ENCODE results near the gene DPY19L3.

DPY19L3 gene, protein sequence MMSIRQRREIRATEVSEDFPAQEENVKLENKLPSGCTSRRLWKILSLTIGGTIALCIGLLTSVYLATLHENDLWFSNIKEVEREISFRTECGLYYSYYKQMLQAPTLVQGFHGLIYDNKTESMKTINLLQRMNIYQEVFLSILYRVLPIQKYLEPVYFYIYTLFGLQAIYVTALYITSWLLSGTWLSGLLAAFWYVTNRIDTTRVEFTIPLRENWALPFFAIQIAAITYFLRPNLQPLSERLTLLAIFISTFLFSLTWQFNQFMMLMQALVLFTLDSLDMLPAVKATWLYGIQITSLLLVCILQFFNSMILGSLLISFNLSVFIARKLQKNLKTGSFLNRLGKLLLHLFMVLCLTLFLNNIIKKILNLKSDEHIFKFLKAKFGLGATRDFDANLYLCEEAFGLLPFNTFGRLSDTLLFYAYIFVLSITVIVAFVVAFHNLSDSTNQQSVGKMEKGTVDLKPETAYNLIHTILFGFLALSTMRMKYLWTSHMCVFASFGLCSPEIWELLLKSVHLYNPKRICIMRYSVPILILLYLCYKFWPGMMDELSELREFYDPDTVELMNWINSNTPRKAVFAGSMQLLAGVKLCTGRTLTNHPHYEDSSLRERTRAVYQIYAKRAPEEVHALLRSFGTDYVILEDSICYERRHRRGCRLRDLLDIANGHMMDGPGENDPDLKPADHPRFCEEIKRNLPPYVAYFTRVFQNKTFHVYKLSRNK

DNA sequence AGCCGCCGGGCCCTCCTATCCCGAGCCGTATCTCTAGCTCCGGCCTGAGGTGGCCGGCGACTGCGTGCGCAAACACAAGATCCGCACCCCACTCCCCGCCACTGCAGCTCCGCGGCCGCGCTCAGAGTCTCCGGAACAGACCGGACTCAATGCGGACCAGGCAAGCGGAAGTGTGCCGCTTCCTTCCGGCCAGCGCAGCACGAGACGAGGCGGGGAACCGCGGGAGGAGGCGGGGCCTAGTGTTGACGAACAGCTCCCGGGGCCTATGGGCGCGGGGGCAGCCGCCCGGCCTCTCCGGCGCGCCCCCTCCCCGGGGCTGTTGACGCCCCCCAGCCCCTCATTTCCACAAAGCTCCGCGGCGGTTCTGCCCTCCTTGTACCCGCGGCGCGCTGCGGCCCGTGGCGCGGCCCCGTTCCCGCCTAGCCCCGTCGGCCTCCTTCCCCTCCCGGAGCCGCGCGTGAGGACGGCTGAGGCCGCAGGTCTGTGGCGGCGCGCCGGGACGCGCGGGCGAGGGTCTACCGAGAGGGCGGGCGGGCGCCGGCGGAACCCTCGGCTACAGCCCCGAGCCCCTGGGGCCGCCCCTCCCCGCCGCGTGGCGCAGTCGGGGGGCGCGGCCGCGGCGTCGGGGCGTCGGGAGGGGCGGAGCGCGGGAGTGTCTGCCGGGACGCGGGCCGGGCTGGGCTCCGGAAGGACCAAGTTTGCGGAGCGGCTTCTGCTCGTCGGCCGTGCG lies at the start of gene DPY19L3:
DPY19L3 (plus strand) TSS at position 340 of the 730 bp plus-strand sequence. CDS start 2,484 bp downstream, outside the sequence.
- H3K27ac ChIP-seq, result peak within 1 kb of the TSS; percentile 98
- TF ChIP-seq ZFX (IDR thresholded peaks at IDR 0.05), result peak; percentile 70; the same call in 1 of the 2 replicates
- TF ChIP-seq, protein P1, sequence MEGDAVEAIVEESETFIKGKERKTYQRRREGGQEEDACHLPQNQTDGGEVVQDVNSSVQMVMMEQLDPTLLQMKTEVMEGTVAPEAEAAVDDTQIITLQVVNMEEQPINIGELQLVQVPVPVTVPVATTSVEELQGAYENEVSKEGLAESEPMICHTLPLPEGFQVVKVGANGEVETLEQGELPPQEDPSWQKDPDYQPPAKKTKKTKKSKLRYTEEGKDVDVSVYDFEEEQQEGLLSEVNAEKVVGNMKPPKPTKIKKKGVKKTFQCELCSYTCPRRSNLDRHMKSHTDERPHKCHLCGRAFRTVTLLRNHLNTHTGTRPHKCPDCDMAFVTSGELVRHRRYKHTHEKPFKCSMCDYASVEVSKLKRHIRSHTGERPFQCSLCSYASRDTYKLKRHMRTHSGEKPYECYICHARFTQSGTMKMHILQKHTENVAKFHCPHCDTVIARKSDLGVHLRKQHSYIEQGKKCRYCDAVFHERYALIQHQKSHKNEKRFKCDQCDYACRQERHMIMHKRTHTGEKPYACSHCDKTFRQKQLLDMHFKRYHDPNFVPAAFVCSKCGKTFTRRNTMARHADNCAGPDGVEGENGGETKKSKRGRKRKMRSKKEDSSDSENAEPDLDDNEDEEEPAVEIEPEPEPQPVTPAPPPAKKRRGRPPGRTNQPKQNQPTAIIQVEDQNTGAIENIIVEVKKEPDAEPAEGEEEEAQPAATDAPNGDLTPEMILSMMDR (conservative IDR thresholded peaks at IDR 0.05), result no peak

DNA sequence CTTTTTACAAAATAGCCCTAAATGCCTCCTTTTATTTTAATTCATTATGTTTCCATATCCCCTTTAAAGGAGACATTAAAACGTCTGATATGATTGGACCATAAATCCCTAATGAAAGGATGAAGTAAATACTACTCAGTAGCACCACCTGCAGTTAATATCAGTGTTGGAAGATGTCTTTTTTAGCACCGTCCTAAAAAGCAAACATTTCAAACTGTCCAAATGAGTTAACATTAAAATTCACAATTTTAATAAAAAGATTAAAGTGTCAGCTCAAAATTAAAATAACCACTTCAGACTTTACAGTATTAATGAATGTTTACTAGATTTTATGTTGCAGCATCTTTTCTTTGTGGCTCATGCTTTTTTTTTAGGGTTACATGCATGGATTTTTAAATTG lies 47.9 kb upstream of the DPY19L3 start:
- TF ChIP-seq ZFX (IDR thresholded peaks at IDR 0.05), result no peak
- TF ChIP-seq, protein P1 (conservative IDR thresholded peaks at IDR 0.05), result peak; percentile 57
- no peak overlapping the region for H3K27ac ChIP-seq

DNA sequence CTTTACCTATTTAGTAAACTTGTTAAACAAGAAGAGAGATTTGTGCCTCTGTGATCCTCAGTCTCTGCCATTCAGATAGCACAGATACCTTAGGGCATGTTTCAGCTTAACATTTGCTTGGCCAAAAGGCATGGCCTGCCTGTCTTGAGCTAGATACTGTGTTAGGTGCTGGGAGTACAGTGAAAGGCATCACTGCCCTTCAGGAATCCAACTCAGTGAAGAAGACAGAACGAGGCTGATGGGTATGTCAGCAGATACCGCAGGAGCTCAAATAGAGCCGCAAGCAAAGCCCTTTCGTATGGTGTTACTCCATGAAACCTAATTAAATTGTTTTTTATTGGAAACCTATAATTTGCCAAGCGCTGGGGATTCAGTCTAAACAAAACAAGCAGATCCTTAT lies 47.2 kb upstream of the DPY19L3 start:
- H3K27ac ChIP-seq, result no peak overlapping the region
- no peak for TF ChIP-seq ZFX (IDR thresholded peaks at IDR 0.05)
- TF ChIP-seq, protein P1 (conservative IDR thresholded peaks at IDR 0.05), result no peak

DNA sequence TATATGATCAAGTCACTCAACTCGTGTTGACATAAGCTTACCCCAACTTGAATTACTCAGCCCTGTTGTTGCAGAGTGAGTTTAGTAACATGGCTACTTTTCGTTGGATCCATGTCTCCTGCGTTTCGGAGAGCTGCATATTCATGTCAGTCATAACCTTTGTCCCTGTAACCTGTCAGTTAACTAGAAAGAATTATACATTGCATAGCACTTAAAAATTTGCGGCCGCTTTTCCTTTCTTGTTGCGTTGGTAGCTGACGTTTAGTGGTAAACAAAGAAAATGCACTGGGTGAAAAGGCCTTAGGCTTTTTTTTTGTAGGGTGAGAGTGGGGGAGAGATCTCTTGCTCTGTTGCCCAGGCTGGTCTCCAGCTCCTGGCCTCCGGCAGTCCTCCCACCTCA lies 46.0 kb upstream of the DPY19L3 start:
- TF ChIP-seq, protein P1 (conservative IDR thresholded peaks at IDR 0.05), result no peak
- no peak for TF ChIP-seq ZFX (IDR thresholded peaks at IDR 0.05)

DNA sequence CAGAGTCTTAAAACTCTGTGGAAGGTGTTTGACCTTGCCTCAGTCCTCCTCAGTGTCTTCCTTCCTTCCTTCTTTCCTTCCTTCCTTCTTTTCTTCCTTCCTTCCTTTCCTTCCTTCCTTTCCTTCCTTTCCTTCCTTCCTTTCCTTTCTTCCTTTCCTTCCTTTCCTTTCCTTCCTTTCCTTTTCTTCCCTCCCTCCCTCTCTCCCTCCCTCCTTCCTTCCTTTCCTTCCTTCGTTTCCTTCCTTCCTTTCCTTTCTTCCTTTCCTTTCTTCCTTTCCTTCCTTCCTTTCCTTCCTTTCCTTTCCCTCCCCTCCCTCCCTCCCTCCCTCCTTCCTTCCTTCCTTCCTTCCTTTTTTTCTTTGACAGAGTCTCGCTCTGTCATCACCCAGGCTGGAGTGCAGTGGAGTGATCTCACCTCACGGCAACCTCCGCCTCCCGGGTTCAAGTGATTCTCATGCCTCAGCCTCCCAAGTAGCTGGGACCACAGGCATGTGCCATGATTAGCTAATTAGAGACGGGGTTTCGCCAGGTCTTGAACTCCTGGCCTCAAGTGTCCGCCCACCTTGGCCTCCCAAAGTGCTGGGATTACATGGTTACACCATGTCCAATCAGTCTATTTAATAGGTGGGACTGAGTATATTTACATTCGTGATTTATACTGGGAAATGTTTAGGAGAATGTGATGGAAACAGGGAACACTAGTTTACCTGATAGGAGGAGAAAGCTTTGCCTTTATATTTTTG lies 43.8 kb upstream of the DPY19L3 start:
- H3K27ac ChIP-seq, result peak overlapping the region; percentile 62
- TF ChIP-seq, protein P1 (conservative IDR thresholded peaks at IDR 0.05), result no peak
- no peak for TF ChIP-seq ZFX (IDR thresholded peaks at IDR 0.05)

More for the DNA sequence above, 46.0 kb upstream of the DPY19L3 start:
- no peak overlapping the region for H3K27ac ChIP-seq

DNA sequence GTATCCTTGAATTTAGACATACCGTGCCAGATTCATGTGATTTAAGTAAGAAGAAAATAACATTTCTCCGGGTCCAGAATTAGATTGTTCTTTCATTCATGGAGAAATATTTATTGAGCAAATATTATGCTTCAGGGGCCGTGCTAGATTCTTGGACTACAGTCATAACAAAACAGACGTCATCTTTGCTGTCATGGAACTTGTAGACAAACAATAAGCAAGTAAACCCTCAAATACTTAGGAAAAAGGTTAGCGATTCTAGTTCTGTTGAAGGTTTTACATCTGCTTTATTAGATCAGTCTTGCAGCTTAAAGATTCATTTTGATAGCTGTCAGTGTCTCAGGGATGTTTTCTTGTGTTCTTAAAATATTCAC lies 43.3 kb upstream of the DPY19L3 start:
- H3K27ac ChIP-seq, result peak overlapping the region; percentile 62
- TF ChIP-seq, protein P1 (conservative IDR thresholded peaks at IDR 0.05), result no peak
- TF ChIP-seq ZFX (IDR thresholded peaks at IDR 0.05), result no peak

All from C4-2B (cell line).